ENCODE measurements around the gene SELE.

GRCh38 chr1:169745015-169745861, 11.4 kb upstream of the SELE start:
- TF ChIP-seq, protein P1, sequence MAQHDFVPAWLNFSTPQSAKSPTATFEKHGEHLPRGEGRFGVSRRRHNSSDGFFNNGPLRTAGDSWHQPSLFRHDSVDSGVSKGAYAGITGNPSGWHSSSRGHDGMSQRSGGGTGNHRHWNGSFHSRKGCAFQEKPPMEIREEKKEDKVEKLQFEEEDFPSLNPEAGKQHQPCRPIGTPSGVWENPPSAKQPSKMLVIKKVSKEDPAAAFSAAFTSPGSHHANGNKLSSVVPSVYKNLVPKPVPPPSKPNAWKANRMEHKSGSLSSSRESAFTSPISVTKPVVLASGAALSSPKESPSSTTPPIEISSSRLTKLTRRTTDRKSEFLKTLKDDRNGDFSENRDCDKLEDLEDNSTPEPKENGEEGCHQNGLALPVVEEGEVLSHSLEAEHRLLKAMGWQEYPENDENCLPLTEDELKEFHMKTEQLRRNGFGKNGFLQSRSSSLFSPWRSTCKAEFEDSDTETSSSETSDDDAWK (CRISPR knock-in tag; IDR thresholded peaks at IDR 0.05): no peak
- TF ChIP-seq ZNF777 (CRISPR knock-in tag; IDR thresholded peaks at IDR 0.05) (no peak), EZH2 (conservative IDR thresholded peaks at IDR 0.05; ENCODE audit: low read depth, low read length) (no peak), ZNF749 (CRISPR knock-in tag; IDR thresholded peaks at IDR 0.05; ENCODE audit: borderline replicate concordance) (no peak), FOXO1 (CRISPR knock-in tag; IDR thresholded peaks at IDR 0.05) (peak; percentile 80; the same call in 1 of the 2 replicates), ZBTB43 (CRISPR knock-in tag; conservative IDR thresholded peaks at IDR 0.05) (no peak), ZNF24 (IDR thresholded peaks at IDR 0.05) (no peak), IKZF4 (CRISPR knock-in tag; IDR thresholded peaks at IDR 0.05; ENCODE audit: borderline replicate concordance, low read depth, not compliant biosample characterization) (no peak), ZMYM3 (CRISPR knock-in tag; IDR thresholded peaks at IDR 0.05) (no peak)
- TF ChIP-seq, protein P2, sequence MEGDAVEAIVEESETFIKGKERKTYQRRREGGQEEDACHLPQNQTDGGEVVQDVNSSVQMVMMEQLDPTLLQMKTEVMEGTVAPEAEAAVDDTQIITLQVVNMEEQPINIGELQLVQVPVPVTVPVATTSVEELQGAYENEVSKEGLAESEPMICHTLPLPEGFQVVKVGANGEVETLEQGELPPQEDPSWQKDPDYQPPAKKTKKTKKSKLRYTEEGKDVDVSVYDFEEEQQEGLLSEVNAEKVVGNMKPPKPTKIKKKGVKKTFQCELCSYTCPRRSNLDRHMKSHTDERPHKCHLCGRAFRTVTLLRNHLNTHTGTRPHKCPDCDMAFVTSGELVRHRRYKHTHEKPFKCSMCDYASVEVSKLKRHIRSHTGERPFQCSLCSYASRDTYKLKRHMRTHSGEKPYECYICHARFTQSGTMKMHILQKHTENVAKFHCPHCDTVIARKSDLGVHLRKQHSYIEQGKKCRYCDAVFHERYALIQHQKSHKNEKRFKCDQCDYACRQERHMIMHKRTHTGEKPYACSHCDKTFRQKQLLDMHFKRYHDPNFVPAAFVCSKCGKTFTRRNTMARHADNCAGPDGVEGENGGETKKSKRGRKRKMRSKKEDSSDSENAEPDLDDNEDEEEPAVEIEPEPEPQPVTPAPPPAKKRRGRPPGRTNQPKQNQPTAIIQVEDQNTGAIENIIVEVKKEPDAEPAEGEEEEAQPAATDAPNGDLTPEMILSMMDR (CRISPR knock-in tag; IDR thresholded peaks at IDR 0.05): no peak
- TF ChIP-seq, protein P3, sequence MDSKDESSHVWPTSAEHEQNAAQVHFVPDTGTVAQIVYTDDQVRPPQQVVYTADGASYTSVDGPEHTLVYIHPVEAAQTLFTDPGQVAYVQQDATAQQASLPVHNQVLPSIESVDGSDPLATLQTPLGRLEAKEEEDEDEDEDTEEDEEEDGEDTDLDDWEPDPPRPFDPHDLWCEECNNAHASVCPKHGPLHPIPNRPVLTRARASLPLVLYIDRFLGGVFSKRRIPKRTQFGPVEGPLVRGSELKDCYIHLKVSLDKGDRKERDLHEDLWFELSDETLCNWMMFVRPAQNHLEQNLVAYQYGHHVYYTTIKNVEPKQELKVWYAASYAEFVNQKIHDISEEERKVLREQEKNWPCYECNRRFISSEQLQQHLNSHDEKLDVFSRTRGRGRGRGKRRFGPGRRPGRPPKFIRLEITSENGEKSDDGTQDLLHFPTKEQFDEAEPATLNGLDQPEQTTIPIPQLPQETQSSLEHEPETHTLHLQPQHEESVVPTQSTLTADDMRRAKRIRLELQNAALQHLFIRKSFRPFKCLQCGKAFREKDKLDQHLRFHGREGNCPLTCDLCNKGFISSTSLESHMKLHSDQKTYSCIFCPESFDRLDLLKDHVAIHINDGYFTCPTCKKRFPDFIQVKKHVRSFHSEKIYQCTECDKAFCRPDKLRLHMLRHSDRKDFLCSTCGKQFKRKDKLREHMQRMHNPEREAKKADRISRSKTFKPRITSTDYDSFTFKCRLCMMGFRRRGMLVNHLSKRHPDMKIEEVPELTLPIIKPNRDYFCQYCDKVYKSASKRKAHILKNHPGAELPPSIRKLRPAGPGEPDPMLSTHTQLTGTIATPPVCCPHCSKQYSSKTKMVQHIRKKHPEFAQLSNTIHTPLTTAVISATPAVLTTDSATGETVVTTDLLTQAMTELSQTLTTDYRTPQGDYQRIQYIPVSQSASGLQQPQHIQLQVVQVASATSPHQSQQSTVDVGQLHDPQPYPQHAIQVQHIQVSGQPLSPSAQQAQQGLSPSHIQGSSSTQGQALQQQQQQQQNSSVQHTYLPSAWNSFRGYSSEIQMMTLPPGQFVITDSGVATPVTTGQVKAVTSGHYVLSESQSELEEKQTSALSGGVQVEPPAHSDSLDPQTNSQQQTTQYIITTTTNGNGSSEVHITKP (CRISPR knock-in tag; IDR thresholded peaks at IDR 0.05; ENCODE audit: low read depth): no peak
- TF ChIP-seq, protein P4, sequence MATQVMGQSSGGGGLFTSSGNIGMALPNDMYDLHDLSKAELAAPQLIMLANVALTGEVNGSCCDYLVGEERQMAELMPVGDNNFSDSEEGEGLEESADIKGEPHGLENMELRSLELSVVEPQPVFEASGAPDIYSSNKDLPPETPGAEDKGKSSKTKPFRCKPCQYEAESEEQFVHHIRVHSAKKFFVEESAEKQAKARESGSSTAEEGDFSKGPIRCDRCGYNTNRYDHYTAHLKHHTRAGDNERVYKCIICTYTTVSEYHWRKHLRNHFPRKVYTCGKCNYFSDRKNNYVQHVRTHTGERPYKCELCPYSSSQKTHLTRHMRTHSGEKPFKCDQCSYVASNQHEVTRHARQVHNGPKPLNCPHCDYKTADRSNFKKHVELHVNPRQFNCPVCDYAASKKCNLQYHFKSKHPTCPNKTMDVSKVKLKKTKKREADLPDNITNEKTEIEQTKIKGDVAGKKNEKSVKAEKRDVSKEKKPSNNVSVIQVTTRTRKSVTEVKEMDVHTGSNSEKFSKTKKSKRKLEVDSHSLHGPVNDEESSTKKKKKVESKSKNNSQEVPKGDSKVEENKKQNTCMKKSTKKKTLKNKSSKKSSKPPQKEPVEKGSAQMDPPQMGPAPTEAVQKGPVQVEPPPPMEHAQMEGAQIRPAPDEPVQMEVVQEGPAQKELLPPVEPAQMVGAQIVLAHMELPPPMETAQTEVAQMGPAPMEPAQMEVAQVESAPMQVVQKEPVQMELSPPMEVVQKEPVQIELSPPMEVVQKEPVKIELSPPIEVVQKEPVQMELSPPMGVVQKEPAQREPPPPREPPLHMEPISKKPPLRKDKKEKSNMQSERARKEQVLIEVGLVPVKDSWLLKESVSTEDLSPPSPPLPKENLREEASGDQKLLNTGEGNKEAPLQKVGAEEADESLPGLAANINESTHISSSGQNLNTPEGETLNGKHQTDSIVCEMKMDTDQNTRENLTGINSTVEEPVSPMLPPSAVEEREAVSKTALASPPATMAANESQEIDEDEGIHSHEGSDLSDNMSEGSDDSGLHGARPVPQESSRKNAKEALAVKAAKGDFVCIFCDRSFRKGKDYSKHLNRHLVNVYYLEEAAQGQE (IDR thresholded peaks at IDR 0.05; ENCODE audit: borderline replicate concordance in 1 of 2, low read depth in 1 of 2, low read length in 2 of 2): no peak

All from HepG2 (cell line).